Activated T-helper 2 cell treated with anti-CD3 and anti-CD28 coated beads, Interferon-gamma antibody, Interleukin-2, Interleukin-4, amounts not matched to agents 10 μg/mL and 5 μg/mL and 100 μg/mL, durations not matched to agents 14 hours and 24 hours and 36 hours (primary cell): Measurements from ENCODE around the gene MMP28. TPM values are rescaled to one million over a fixed set of nuclear protein-coding genes. Genes with fewer than 3 reads are reported as not detected.
"Not testable (repeated sequence)": the region's sequence is repeated elsewhere in the genome, so short reads cannot be mapped to it uniquely, and the experiment has no call there.

Source experiments
- DNase-seq: peaks from one replicate; pipeline ENCODE4 v3.0.0; 2021; ENCODE audit warnings: low spot score
- H3K27ac Mint-ChIP-seq: one replicate; pipeline ENCODE4 v1.8.0; 2021; ENCODE audit warnings: mixed read lengths
- H3K27me3 Mint-ChIP-seq: one replicate; pipeline ENCODE4 v1.8.0; 2021; ENCODE audit warnings: low read depth, mixed read lengths
- H3K36me3 Mint-ChIP-seq: one replicate; pipeline ENCODE4 v1.8.0; 2021; ENCODE audit warnings: low read depth, mixed read lengths
- H3K4me1 Mint-ChIP-seq: one replicate; pipeline ENCODE4 v1.8.0; 2021; ENCODE audit warnings: low read depth, mixed read lengths
- H3K4me3 Mint-ChIP-seq: one replicate; pipeline ENCODE4 v1.8.0; 2021; ENCODE audit warnings: low read depth, mild to moderate bottlenecking, moderate library complexity, mixed read lengths
- H3K9me3 Mint-ChIP-seq: one replicate; pipeline ENCODE4 v1.8.0; 2021; ENCODE audit warnings: mixed read lengths
- intact Hi-C: fragments of 100-400 bp; cut with micrococcal nuclease; formaldehyde crosslinking; loops from one replicate; pipeline ENCODE4 v1.15.1; 2023
- total RNA-seq: library from RNA; stranded (reverse); gene quantifications from 2 replicates; pipeline ENCODE4 v1.2.3, GENCODE V29; 2022

MMP28 gene
- total RNA-seq, 1 donor from 2014 or later, result not detected

- intact Hi-C loops, result no loop called here
- Mint-ChIP-seq H3K36me3 (no peaks in the 10 kb centered on the region), H3K4me1 (peaks cover 13% of the 10 kb centered on the region), H3K4me3 (no peak within 1 kb of the TSS), H3K27ac (no peak within 1 kb of the TSS), H3K9me3 (no peaks in the 10 kb centered on the region), H3K27me3 (peaks cover 40% of the 10 kb centered on the region)
- DNase-seq, result no peak
These were observed 42.3 kb downstream of the MMP28 start, which contains the start of gene GAS2L2 for GRCh38 chr17:35752945-35753764. GAS2L2 (minus strand) TSS chr17:35753239; CDS start chr17:35752850, 389 bp downstream.

- Mint-ChIP-seq H3K9me3 (no peaks in the 10 kb centered on the region), H3K27ac (no peak overlapping the region), H3K4me1 (peaks cover 13% of the 10 kb centered on the region), H3K4me3 (no peak overlapping the region), H3K27me3 (peaks cover 40% of the 10 kb centered on the region), H3K36me3 (no peaks in the 10 kb centered on the region)
- no peak for DNase-seq
- intact Hi-C loops, result no loop called here
These were observed 43.0 kb downstream of the MMP28 start for GRCh38 chr17:35752471-35752870.

GRCh38 chr17:35751541-35751940 lies 43.9 kb downstream of the MMP28 start:
- H3K36me3 Mint-ChIP-seq, H3K4me3 Mint-ChIP-seq, H3K9me3 Mint-ChIP-seq, DNase-seq, H3K27ac Mint-ChIP-seq, intact Hi-C loops: not testable (repeated sequence)
- Mint-ChIP-seq H3K4me1 (peaks cover 13% of the 10 kb centered on the region), H3K27me3 (peaks cover 40% of the 10 kb centered on the region)

GRCh38 chr17:35750526-35751395 lies 44.7 kb downstream of the MMP28 start:
- intact Hi-C loops, result no loop called here
- Mint-ChIP-seq H3K27ac (no peak overlapping the region), H3K36me3 (no peaks in the 10 kb centered on the region), H3K4me3 (no peak overlapping the region), H3K27me3 (peaks cover 39% of the 10 kb centered on the region), H3K9me3 (no peaks in the 10 kb centered on the region), H3K4me1 (peaks cover 13% of the 10 kb centered on the region)
- DNase-seq, result no peak

GRCh38 chr17:35749560-35750412 lies 45.7 kb downstream of the MMP28 start:
- H3K27me3 Mint-ChIP-seq, result peaks cover 37% of the 10 kb centered on the region
- intact Hi-C loops, result loop anchor here (5.0 to 10.0 kb wide), 2 partner anchors 212 to 585 kb away; partner anchors contain the start of gene SLFN12L
- H3K9me3 Mint-ChIP-seq, result no peaks in the 10 kb centered on the region
- H3K4me1 Mint-ChIP-seq, result peaks cover 13% of the 10 kb centered on the region
- DNase-seq, result no peak
- H3K27ac Mint-ChIP-seq, result no peak overlapping the region
- no peaks in the 10 kb centered on the region for H3K36me3 Mint-ChIP-seq
- H3K4me3 Mint-ChIP-seq, result no peak overlapping the region

- intact Hi-C loops, result loop anchor here (5.0 to 10.0 kb wide), 2 partner anchors 212 to 584 kb away; partner anchors contain the start of gene SLFN12L
- no peak overlapping the region for H3K27ac Mint-ChIP-seq
- H3K27me3 Mint-ChIP-seq, result peaks cover 33% of the 10 kb centered on the region
- H3K9me3 Mint-ChIP-seq, result no peaks in the 10 kb centered on the region
- no peak overlapping the region for H3K4me3 Mint-ChIP-seq
- no peaks in the 10 kb centered on the region for H3K36me3 Mint-ChIP-seq
- no peak for DNase-seq
- H3K4me1 Mint-ChIP-seq, result peaks cover 13% of the 10 kb centered on the region
These were observed 46.5 kb downstream of the MMP28 start for GRCh38 chr17:35748979-35749378.

- Mint-ChIP-seq H3K36me3 (no peaks in the 10 kb centered on the region), H3K27me3 (peaks cover 33% of the 10 kb centered on the region), H3K9me3 (no peaks in the 10 kb centered on the region), H3K27ac (no peak overlapping the region), H3K4me1 (peaks cover 13% of the 10 kb centered on the region), H3K4me3 (no peak overlapping the region)
- intact Hi-C loops, result loop anchor here (5.0 to 10.0 kb wide), 2 partner anchors 211 to 584 kb away; partner anchors contain the start of gene SLFN12L
- DNase-seq, result no peak
These were observed 47.0 kb downstream of the MMP28 start for GRCh38 chr17:35748341-35748841.

- peak; percentile 65 for DNase-seq
- Mint-ChIP-seq H3K9me3 (no peaks in the 10 kb centered on the region), H3K36me3 (no peaks in the 10 kb centered on the region), H3K27ac (no peak overlapping the region), H3K4me3 (no peak overlapping the region), H3K4me1 (peaks cover 13% of the 10 kb centered on the region), H3K27me3 (peaks cover 34% of the 10 kb centered on the region)
- intact Hi-C loops, result loop anchor here (1.0 to 10.0 kb wide), 3 partner anchors 134 to 583 kb away; partner anchors contain the start of gene SLFN12L
These were observed 47.9 kb downstream of the MMP28 start for GRCh38 chr17:35747540-35748017.

GRCh38 chr17:35745749-35746320 lies 49.6 kb downstream of the MMP28 start:
- DNase-seq, result no peak
- H3K36me3 Mint-ChIP-seq, result no peaks in the 10 kb centered on the region
- H3K4me3 Mint-ChIP-seq, result no peak overlapping the region
- intact Hi-C loops, result loop anchor here (5.0 to 10.0 kb wide), 2 partner anchors 209 to 581 kb away; partner anchors contain the start of gene SLFN12L
- no peaks in the 10 kb centered on the region for H3K9me3 Mint-ChIP-seq
- peaks cover 15% of the 10 kb centered on the region for H3K4me1 Mint-ChIP-seq
- no peak overlapping the region for H3K27ac Mint-ChIP-seq
- peaks cover 41% of the 10 kb centered on the region for H3K27me3 Mint-ChIP-seq

GRCh38 chr17:35745246-35745645 lies 50.2 kb downstream of the MMP28 start:
- Mint-ChIP-seq H3K27ac (no peak overlapping the region), H3K9me3 (no peaks in the 10 kb centered on the region), H3K27me3 (peaks cover 39% of the 10 kb centered on the region), H3K4me1 (peaks cover 10% of the 10 kb centered on the region), H3K36me3 (no peaks in the 10 kb centered on the region), H3K4me3 (no peak overlapping the region)
- DNase-seq, result no peak
- intact Hi-C loops, result loop anchor here (5.0 to 10.0 kb wide), 2 partner anchors 208 to 580 kb away; partner anchors contain the start of gene SLFN12L

- H3K27me3 Mint-ChIP-seq, result peaks cover 41% of the 10 kb centered on the region
- H3K4me1 Mint-ChIP-seq, result peaks cover 8% of the 10 kb centered on the region
- intact Hi-C loops, result loop anchor here (5.0 to 10.0 kb wide), 2 partner anchors 208 to 580 kb away; partner anchors contain the start of gene SLFN12L
- no peak overlapping the region for H3K27ac Mint-ChIP-seq
- H3K36me3 Mint-ChIP-seq, result no peaks in the 10 kb centered on the region
- no peaks in the 10 kb centered on the region for H3K9me3 Mint-ChIP-seq
- no peak for DNase-seq
- no peak overlapping the region for H3K4me3 Mint-ChIP-seq
These were observed 50.6 kb downstream of the MMP28 start for GRCh38 chr17:35744830-35745229.
